Activated CD4-positive, alpha-beta T cell treated with anti-CD3 and anti-CD28 coated beads for 48 hours (primary cell): ENCODE results near the gene RAB31.

Experiments used
- DNase-seq: peaks from one replicate; pipeline ENCODE4 v3.0.0-alpha.2; 2020

Gene RAB31

DNA sequence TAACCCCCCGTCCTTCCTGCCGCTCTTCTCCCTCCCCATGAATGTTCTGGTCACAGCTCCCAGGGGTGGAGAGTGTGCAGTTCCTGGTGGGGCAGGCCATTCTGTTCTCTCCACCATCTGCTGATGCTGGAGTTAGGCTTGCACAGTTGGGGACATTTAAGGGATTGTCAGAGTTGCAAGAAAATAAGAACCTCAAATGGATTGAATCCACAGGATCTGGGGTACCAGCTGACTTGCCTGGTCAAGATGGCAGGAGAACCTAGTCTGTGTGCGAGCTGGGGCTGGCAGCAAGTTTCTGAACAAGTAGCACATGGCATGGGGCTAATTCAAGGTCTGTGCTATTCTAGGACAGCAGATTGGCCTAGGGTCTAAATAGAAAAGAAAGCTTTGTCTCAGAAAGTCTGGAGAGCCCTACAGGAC, 116.9 kb downstream of the RAB31 start:
- DNase-seq: no peak

DNA sequence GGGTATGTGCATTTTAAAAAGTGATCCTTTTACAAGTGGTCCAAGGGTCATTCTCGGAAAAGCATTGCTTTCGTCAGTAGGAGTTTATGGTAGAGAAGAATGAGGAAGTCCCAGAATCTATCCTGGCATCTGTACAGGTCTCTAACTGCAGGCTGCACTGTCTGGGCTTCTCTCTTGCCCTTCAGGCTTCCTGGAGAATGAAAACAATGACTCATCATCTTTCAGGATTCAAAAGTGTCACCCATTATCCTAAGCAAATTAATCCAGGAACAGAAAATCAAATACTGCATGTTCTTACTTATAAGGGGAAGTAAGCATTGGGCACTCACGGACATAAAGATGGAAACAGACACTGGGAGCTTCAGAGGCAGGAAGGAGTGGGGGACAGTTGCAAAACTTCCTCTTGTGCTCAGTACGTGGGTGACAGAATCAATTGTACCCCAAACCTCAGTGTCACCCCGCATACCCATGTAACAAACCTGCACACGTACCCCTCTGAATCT, 117.5 kb downstream of the RAB31 start:
- no peak for DNase-seq

DNA sequence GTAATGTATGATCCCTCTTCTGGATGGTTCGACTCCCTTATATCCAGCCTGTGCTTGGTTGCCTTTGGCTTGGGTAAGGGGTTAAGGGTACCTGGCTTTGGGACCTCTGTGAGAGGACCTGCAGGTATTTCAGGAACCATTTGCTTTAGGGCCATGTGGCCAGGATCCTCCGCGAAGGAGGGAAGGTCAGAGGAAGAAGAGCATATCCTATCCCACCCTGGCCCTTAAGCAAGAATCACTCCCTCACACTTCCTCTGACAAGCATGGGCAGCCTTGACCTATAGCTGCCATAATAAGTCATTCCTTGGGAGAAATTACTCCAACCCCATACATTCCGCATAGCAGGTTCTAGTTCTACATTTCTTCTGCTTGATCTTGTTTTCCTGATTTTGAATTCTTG, 118.6 kb downstream of the RAB31 start:
- no peak for DNase-seq

DNA sequence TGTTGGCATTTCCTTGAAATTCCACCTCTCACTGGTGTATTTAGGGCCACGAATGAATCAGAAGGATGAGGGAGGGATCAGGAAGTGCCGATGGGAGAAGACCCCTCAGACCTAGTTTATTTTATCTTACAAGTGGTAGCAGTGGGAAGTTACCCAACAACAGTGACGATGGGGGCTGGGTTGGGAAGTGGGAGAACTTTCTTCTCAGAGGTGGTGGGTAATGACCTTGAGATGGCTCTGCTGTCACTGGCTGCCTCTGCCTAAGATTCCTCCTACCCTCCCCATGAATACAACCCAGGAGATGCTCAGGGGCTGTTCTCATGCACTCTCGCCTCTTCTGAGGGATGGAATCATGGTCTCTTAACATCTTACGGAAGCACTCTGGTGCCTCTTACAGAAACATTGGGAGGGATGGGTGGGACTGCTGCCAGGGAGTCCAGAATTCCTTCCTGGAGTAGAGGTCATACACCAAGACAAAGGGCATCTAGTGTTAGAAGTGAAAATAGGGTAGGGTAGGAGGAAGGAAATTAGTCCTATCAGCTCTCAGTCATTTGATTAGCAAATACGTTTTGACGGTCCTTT, 119.2 kb downstream of the RAB31 start:
- no peak for DNase-seq

DNA sequence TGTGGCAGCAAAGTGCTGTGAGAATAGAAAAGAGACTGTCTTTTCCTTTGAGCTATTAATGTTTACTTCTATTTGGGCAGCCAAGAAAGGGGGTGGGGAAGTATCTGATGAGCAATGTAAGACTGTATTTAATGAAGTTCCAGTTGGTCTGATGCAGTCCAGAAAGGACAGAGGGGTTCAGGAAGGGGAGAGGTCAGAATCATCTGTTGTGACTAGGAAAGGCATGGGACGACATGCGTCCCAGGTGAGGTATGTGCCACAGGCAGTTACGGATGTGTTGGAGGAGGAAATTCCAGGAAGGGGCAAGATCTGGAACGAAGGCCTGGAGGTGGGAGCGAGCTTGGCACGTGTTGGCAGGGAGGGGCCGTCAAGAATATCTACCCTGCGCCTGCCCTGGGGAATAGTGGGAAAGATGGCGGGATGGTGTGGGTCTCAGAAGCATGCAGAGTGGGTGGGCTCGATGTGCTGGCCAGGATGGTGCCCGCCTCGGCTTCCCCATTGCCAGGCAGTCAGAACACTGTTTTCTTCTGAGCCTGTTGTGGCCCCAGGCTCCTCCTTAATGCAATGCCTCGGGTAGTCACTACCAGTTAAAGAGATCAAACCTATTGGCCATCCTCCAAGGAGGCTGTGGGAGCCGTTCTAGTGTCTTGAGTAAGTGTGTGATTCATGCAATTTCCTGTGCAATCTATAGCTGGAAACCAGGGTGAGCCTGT, 119.8 kb downstream of the RAB31 start:
- peak; percentile 33 for DNase-seq

DNA sequence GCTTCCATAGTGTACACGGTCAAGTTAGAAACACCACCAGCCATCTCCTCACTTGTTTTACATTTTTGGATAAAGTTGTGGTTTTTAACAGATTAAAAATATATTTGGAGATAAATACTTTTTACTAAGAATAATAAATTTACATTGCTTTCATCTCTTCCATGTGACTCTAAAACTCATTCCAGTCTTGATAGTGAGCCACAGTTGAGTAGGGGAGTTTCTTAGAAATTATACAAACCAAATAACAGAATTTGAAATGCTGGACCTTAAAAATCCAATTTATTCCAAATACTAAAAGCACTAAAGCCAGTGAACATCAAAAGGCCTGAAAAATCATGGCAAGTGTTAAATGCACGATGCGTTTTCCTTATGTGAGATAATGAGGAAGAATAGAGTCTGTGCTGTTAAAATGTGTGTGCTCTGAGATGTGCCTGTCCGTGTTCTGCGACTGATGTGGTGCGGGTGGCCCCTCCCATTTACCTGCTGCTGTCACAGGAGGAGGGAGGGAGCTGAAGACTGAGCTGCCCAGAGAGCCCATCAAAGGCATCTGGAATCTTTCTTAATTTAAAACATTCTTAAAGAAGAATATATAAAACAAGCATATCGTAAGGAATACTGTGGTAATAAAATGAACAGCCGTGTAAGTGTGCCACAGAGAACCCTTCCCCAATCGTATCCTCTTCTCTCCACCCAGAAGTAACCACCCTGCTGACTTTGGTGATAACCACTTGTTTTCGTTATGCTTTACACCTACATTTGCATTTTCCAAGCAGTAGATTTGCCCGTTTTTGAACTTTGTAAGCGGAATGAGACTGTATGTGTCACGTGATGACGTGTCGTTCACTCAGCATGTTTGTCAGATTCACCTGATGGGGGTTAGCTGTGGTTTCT, 120.7 kb downstream of the RAB31 start:
- no peak for DNase-seq

DNA sequence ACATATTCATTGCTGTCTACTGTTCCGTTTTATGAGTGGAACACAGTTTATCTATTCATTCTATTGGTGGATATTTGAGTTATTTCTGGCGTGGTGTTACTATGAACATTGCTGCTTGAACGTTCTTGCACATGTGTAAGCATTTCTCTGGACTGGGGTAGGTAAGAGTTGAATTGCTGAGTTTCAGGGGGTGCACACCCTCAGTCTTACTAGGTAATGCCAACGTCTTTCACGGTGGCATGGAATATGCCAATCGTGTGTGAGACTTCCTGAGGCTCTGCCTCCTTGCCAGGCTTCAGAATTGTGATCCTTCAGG, 121.3 kb downstream of the RAB31 start:
- DNase-seq: no peak

DNA sequence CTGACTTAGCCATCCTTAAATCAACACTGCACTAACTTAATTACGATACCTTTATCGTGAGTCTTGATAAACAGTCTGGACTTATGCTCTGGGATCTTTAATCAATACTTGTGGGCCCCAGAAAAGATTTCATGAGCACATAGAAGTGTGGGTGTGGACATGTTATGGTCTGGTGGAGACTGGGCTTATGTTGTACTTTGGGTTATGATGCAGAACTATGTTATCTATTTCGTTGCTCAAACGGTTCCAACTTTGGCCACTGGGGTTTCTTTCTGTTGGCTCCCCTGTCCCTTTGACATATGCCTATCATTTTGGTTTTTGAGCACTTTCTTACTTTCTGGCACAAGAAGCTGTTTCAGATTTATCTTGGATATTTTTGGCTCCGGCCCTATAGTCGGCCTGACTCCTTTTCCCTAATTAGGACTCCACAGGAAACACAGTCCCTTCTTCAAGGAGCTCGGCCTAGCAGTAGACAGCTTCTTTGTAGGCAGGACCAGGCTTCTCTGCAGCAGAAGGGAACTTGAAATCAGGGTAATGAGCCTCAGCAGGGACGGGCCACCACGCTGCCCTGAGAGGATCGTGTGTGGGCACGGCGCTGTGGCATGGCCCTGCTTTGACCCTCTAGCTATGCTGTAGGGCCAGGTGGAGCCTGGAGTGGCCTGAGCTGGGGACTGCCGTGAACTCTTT, 123.1 kb downstream of the RAB31 start:
- no peak for DNase-seq

DNA sequence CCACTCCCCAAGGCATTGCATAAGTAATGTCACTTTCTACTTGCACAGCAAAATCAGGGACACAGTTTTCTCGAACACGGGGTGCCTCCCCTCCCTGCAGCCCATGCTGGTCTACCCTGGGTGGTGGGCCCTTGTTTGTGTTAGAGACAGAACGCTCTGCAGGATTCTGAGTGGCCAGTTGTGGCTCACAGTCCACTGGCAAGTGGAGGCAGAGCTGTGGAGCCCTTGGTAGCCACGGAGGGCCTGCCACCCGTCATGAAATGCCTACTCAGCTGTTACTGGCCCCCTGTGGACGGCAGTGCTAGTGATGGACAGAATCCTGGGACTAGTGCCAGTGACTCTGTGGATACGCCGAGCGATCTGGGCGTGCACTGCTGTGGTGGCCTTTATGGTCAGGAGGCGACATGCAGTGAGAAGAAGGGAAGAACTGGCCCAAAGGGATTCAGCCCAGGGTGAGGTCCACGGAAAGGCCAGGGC, 123.7 kb downstream of the RAB31 start:
- no peak for DNase-seq

DNA sequence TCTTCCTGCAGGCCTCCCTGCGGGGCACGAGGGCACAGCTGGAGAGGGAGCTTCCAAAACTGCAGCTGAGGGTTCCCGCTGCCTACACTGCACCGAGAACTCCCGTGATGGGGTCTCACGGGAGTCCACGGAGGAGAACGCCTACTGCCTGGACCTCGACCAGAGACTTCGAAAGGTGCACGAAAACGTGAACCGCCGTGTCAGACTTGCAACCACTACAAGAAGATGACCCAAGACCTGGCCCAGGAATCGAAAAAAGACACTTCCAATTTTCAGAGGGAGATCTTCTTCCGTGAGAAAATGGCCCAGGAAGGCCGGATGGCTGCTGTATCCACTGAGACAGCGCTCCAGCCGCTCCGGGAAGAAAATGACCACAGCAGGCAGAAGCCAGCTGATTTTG, 124.8 kb downstream of the RAB31 start:
- no peak for DNase-seq

DNA sequence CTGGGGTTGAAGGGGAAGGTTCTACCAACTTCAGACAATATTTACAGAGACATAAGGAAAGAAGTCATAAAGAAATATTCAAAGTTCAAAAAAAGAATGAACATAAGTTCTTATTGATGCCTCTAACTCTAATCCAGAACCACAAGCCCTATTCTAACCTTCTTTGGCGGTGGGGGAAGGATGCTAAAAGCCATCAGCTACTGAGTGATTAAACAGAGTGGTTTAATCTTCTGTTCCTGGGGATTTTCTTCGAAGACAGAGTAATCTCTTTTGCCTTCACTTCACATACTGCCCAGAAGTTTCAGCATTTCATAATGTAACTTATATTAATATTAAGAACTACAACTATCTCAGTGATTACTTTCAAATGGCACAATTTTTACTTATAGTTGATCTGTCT, 126.5 kb downstream of the RAB31 start:
- no peak for DNase-seq

DNA sequence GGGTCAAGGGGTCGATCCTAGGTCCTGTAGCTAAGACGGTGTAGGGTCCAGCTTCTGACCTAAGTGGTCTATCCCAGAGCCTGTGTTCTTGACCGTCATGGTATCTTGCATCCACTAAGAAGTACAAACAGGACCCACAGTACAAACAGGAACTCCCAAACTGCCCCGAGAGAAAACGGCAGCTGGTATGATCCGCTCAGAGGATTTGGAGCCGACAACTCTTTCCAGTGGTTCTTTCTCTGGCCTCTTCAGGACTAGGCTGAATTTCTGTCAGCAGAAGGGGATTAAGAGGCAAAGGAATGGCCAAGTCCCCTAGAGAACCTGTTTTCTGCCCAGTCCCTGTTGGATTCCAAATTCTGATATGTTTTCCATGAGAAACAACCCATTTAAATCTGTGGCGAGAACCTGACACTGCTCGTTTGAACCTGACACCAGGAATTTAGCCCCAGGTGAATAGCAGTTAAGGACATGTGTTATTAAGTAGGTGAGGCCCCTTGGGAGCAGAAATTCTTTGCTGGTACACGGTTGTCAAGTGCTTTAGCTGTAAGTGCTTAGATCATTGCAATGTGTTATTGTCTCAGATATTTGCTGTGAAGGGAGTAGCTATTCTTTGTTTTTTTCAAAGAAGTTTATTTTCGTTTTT, 127.1 kb downstream of the RAB31 start:
- DNase-seq: no peak

DNA sequence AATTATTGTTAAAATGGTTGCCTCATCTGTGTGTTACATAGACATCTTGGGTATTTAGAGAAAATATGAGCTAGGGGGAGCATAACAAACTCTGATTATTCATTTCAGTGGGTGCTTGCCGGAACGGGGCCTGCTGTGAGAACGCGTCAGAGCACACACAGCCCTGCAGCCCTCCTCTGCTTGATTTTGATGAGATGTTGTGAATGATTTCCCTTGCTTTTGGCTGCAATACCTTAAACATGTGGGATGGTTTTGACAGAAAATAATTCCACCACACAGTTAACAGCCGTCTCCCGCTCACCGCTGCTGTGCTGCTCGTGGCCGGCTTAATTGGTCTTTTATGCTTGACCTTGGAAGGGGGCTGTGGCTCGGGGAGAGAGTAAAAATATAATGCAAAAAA, 127.7 kb downstream of the RAB31 start:
- DNase-seq: no peak

DNA sequence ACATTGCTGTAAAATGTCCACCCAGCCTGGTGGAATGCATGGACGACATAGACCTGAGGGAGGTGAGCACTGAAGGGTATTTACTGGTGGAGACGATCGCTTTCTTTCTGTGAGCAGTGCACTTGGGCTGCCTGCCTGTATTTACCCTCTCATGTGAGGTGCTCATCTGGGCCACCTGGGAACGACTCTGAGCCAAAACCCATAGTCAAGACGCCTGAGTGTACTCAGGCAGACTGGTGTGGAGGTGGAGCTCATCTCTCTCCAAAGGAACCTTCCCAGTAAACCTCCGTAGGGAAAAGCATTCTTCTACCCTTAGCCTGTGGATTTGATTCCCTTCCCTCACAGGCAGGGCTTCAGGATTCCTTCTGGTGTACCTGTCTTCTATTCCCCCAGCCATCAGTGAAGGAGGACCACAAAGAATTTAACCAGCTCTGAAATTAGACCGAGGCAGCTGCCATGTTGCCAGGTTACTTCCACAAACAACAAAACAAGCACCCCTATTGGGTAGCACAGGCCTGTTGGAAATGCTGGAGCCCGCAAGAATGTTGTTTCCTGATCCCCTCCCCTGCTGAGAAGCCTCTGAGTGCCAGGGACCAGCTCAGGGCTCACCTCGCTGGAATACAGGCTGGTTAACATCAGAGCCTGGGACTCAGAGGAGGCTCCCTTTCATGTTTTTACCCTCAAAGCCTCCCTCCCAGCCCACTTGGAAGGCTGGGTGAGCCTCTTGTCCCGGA, 130.2 kb downstream of the RAB31 start:
- no peak for DNase-seq

DNA sequence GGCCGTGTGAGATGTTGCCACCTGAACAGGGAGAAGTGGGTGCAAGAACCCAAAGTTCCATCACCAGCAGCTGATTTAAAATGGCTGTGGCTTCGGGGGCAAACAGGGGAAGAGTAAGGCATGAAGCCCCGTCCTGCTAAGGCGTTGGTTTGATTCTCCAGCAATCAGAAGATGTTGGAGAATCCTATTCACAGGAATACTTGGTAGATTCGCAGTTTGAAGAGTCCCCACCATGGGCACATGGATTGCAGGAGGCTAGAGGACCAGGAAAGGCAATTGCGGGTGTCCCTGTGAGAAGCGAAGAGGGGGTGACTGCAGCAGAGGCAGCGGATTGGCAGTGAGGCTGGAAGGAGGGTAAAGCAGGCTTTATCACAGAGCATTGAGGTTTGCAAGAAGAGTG, 131.1 kb downstream of the RAB31 start:
- DNase-seq: no peak

DNA sequence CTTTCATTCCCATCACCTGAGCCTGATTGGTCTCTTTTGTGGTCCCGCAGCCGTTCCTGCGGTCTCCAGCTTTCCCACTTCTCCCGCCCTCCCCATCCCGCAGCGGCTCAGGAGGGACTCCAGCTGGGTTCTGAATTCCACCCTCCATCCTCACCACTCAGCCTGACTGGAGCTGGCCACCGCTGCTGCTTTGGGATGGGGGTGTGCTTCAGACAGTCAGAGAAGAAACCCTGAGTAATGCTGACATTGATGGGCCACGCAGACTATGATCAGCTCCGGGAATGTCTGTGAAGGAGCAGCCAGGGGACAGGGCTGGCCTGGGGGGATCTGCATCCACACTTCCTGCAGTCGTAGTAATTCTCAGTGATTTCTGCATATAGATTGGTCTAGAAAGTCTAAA, 131.8 kb downstream of the RAB31 start:
- no peak for DNase-seq

DNA sequence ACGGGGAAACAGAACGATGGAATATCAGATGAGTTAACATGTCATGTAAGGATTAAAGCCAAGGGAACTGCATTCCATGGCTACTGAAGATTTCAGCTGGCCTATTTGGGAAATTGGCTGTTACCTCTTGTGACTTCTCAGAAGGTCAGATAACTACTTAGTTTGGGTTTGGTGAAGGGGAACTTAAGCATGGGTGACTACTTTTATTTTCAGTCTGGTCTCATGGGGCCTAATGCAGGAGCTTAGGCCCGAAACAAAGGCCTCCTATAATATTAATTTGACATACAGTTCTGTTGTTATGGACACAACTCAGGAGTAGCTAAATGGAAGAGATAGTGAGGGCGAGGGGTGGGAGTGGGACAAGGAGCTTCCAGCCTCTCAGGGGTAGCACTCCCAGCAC, 133.7 kb downstream of the RAB31 start:
- DNase-seq: no peak

DNA sequence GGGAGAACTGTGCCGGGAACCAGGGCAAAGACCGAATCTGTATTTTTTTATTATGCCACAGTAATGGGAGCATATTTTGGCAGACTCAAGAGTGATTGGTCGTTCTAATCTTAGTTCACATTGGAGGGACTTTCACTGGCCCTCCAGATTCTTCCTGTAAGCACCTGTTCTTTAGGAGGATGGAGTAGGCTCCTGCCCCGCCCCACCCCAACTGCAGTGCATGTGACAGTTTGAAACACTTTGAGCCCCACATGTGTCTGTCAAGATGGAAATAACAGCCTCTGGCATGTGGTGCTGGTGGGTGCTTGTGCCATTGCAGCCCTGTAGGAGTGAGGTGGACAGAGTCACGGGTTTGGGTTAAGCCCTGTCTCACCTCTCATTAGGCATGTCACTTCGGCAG, 134.3 kb downstream of the RAB31 start:
- no peak for DNase-seq

DNA sequence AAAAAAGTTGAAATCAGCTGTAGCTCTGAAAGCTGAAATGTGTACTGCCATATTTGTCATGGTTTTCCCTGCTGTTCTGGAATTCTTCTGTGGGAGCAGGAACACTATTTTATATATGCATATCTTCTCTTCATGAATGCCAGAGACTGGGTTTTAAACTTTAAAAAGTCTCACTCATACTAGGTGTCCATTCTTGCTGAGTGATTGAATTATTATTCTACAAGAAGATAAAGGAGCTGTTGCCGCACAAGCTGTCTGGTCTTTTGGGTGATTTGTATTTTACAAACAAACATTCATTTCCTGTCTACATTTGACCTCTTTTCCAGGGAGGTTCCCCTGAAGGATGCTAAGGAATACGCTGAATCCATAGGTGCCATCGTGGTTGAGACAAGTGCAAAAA, 137.2 kb downstream of the RAB31 start:
- no peak for DNase-seq

DNA sequence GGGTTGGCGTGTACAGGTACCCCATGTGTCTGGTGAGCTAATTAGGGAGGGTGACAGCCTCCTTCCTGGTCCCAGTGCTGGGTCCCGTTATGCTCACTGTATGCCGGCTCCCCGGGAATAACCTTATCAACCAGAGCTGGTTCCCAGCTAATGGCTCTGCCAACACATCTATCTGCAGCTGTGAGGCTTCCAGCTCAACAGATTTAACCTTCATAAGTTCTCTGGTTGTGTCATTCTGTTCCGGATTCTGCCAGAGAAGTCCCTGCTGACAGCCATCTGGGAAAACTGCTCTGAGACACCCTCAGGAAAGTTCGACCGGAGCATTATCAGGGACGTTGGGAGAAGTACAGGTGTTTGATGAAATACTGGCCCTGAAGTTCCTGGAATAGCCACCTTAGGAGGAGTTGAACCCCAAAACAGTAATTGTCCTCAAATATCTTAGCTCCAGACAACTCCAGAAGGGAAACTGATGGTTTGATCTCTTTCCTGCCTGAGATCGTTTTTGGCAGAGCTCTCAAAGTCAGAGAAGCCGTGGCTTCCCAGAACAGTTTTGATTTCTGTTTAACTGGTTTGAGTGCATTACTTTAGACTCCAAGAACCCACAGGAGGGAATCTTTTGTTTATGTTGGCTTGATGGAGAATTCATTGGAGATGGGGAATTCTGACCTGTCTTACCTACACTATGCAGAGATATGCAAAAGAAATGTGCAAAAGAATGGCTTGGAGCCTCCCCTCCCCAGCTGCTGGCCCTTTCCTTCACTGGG, 138.2 kb downstream of the RAB31 start:
- DNase-seq: no peak

DNA sequence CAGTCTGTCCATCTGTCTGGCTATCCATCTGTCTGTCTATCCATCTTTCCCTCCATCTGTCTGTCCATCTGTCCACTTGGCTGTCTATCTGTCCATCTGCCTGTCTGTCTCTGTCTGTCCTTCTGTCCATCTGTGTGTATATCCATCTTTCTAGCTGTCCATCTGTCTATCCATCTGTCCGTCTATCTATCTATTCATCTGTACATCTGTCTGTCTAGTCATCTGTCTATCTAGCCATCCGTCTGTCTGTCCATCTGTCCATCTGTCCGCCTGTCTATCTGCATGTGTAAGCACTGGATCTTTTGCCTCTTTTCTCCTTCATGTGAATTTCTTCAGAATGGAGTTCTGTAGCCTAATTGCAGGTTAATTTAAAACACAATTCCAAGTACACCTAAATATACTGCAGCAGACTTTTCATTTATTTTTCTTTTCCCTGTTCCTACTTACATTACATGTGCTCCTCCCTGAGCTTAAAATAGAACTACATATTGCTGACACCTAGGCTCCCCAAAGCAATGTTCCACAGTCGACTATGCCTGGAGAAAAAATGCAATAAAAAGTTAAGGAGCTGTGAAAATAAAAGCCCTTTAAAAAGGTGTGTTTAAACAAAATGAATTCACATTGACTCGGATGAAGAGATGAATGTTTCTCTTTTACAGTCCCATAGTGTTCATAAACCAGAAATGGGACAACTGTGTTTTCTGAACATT, 140.2 kb downstream of the RAB31 start:
- no peak for DNase-seq
